Cardiac fibroblast (primary cell): ENCODE measurements around the gene GPR25.
A peak's percentile ranks its signal among the peaks of the same experiment; 100 is the strongest.

Experiments
- DNase-seq, 2 donors: peaks; one replicate each; pipeline versions ENCODE4 v3.0.0 to v3.0.0-alpha.2; 2010; ENCODE audit warnings: low read depth in 2 of 2
- H3K4me3 ChIP-seq, 2 donors: replicated peaks in 1 of 2; 1 replicate in 1 of 2; 2 replicates in 1 of 2; pipeline ENCODE4 v1.5.1; 2011; ENCODE audit warnings: low read depth in 2 of 2, low read length in 2 of 2, mild to moderate bottlenecking in 2 of 2, moderate library complexity in 1 of 2
- TF ChIP-seq, protein P1 (sequence below): IDR thresholded peaks from one replicate; pipeline ENCODE4 v1.5.1; 2011; ENCODE audit warnings: low read depth, mild to moderate bottlenecking, low read length, inconsistent platforms

GPR25 gene, protein sequence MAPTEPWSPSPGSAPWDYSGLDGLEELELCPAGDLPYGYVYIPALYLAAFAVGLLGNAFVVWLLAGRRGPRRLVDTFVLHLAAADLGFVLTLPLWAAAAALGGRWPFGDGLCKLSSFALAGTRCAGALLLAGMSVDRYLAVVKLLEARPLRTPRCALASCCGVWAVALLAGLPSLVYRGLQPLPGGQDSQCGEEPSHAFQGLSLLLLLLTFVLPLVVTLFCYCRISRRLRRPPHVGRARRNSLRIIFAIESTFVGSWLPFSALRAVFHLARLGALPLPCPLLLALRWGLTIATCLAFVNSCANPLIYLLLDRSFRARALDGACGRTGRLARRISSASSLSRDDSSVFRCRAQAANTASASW

DNA sequence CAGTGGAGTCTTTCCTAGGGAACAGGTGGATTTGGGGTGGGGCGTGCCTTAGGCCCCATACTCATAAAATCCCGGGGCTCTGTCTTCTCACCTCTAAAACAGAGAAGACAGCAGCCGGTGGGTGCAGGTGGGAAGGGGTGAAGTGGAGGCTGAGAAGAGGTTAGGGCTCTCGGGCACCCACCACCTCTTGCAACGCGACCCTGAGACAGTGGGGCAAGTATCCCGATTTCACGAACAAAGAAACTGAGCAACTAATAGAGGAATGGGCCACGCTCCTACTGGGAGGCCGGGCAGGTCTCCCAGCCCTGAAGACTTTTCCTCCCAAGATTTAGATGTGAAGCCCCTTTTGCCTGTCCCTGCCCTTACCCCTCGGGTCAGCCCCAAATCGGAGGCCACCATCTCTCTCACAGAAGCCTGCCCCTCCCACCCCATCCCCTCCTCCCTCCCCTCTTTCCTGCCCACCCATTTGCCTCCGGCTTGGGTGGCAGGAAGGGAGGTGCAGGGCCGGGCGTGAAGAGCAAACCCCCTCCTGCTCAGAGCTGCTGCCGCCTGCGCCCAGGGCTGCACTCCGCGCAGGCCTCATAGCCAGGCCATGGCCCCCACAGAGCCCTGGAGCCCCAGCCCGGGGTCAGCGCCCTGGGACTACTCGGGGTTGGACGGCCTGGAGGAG, at the start of gene GPR25:
Gene GPR25, plus strand, starts transcription at position 536 of the 670 bp plus-strand sequence. Its CDS starts 57 bp downstream, at position 593.
- no peak within 1 kb of the TSS for H3K4me3 ChIP-seq
- no peak for DNase-seq
- TF ChIP-seq, protein P1, sequence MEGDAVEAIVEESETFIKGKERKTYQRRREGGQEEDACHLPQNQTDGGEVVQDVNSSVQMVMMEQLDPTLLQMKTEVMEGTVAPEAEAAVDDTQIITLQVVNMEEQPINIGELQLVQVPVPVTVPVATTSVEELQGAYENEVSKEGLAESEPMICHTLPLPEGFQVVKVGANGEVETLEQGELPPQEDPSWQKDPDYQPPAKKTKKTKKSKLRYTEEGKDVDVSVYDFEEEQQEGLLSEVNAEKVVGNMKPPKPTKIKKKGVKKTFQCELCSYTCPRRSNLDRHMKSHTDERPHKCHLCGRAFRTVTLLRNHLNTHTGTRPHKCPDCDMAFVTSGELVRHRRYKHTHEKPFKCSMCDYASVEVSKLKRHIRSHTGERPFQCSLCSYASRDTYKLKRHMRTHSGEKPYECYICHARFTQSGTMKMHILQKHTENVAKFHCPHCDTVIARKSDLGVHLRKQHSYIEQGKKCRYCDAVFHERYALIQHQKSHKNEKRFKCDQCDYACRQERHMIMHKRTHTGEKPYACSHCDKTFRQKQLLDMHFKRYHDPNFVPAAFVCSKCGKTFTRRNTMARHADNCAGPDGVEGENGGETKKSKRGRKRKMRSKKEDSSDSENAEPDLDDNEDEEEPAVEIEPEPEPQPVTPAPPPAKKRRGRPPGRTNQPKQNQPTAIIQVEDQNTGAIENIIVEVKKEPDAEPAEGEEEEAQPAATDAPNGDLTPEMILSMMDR, result no peak

DNA sequence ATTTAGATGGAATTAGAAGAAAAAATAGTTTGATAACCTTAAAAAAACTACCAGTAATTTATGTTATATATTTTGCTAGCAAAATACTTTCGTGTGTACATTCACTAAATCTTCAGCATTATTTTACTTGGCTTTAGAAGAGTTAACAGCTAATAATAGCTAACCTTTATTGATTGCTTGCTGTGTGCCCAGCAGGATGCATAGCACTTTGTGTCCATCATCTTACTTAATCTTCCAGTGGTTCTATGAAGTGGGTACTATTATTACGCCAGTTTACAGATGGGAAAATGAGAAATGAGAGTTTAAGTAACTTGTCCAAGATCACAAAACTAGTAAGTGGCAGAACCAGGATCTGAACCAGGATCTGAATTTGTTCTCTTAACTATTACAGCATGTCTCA, 41.7 kb upstream of the GPR25 start:
- DNase-seq, result no peak
- TF ChIP-seq, protein P1, result no peak
- H3K4me3 ChIP-seq, result no peak overlapping the region

DNA sequence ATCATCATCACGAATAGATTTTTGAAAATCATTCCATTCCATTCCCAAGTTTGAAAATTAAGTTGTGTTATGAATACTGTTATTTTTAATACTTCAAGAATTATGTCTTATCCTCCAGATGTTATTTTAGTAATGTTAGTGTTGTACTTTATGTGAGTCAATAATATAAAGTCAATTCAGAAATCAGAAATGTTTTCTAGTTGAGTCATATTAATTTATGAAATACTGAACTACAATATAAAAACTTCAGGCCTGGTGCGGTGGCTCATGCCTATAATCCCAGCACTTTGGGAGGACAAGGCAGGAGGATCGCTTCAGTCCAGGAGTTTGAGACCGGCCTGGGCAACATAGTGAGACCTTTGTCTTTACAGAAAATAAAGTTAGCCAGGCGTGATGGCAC, 38.4 kb upstream of the GPR25 start:
- TF ChIP-seq, protein P1, result no peak
- peak in 1 of 2 donors; percentile 42 for DNase-seq
- H3K4me3 ChIP-seq, result no peak overlapping the region

DNA sequence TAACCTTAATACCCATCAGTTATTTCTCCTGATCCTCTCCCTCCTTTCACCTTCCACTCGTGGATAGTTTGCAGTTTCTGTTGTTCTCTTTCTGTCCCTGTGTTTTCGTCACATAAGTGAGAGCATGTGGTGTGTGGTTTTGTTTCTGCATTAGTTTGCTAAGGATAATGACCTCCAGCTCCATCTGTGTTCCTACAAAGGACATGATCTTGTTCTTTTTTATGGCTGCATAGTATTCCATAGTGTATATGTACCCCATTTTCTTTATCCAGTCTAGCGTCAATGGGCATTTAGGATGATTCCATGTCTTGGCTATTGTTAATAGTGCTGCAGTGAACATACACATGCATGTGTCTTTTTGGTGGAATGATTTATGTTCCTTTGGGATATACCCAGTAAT, 36.6 kb upstream of the GPR25 start:
- no peak overlapping the region for H3K4me3 ChIP-seq
- DNase-seq, result no peak
- TF ChIP-seq, protein P1, result no peak

DNA sequence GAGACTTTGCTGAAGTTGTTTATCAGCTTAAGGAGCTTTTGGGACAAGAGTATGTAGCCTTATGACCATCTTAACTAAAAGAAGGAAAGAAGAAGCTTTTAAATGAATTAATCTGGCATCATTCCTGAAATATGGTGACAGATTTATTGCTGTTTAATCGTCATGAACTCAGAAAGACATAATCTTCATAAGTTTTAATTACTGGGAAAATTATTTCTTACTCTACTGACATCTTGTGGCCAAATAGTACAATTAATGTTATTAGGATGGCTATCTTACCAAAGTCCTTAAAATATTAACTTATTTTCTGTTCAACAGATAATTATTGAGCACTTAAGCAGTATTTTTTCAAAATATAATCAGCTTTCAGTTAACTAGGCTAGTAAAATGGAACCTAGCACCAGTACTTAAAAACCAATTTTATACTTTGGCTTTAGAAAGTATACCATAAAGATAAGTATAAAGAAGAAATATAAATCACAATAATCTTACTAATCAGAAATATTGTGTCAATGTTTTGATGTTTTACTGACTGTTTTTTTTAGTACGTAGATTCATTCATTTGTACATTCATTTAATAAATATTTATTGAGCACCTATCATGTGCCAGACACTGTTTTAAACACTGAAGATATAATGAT, 34.7 kb upstream of the GPR25 start:
- peak; percentile 48 to 49 for DNase-seq
- TF ChIP-seq, protein P1, result peak; percentile 35
- no peak overlapping the region for H3K4me3 ChIP-seq

DNA sequence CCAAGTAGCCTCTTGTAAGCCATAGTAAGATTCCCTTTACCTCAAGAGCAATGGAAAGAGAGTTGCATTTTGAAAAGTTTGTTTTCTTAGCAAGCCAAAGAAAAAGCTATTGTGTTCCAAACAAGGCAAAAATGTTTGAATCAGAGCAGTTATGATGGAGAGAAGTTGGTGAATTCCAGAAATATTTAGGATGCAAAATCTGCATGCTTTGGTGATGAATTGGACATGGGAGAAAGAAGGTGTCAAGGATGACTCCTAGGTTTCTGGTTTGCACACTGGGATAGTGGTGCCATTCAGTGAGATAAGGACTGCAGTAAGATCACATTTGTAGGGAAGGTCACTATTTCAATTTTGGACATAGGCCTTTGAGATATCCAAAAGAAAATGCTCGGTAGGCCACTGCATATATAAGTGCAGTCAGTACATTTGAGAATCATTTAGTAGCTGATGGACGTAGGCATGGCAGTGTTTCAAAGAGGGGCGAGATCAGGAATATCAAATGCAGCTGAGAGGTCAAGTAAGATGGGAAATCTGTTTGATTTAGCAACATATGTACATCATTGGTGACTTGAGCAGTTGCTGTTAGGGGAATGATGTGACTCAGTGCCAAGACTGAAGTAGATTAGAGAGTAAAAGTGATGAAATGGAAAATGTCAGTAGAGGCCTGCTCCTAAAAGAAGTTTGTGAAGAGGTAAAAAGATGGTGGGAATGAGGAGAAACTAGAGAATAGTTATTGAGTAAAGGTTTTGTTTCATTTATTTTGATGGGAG, 33.9 kb upstream of the GPR25 start:
- DNase-seq, result peak; percentile 67 to 75

More for the DNA sequence above, 33.9 kb upstream of the GPR25 start:
- H3K4me3 ChIP-seq, result no peak overlapping the region
- TF ChIP-seq, protein P1, result no peak
